B cell (primary cell): ENCODE results near the gene ERBB4.

Experiments
- EZH2 ChIP-seq: IDR thresholded peaks from 2 replicates; pipeline ENCODE4 v1.6.1; 2012; ENCODE audit warnings: borderline replicate concordance, low read depth, mild to moderate bottlenecking, moderate library complexity, low read length; ENCODE audit not compliant: insufficient read depth, poor library complexity, severe bottlenecking
- TF ChIP-seq, protein P1 (sequence below): fragments of 200-600 bp; IDR thresholded peaks from one replicate; pipeline ENCODE4 v1.8.0; 2022; ENCODE audit warnings: antibody characterized with exemption, mild to moderate bottlenecking

- no peak for TF ChIP-seq EZH2
- TF ChIP-seq, protein P1, sequence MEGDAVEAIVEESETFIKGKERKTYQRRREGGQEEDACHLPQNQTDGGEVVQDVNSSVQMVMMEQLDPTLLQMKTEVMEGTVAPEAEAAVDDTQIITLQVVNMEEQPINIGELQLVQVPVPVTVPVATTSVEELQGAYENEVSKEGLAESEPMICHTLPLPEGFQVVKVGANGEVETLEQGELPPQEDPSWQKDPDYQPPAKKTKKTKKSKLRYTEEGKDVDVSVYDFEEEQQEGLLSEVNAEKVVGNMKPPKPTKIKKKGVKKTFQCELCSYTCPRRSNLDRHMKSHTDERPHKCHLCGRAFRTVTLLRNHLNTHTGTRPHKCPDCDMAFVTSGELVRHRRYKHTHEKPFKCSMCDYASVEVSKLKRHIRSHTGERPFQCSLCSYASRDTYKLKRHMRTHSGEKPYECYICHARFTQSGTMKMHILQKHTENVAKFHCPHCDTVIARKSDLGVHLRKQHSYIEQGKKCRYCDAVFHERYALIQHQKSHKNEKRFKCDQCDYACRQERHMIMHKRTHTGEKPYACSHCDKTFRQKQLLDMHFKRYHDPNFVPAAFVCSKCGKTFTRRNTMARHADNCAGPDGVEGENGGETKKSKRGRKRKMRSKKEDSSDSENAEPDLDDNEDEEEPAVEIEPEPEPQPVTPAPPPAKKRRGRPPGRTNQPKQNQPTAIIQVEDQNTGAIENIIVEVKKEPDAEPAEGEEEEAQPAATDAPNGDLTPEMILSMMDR = no peak
Observed at GRCh38 chr2:211329421-211329820, 1209.2 kb downstream of the ERBB4 start.
